GM21360 (cell line): ENCODE data around the gene NUFIP2.
"Not testable (repeated sequence)": the region's sequence is repeated elsewhere in the genome, so short reads cannot be mapped to it uniquely, and the experiment has no call there.

Experiments used
- ATAC-seq: cut with Tn5 transposase; IDR thresholded peaks from one replicate; pipeline ENCODE4 v1.9.1; 2021; ENCODE audit warnings: mild to moderate bottlenecking, moderate library complexity; ENCODE audit not compliant: unreplicated experiment

NUFIP2 gene

DNA sequence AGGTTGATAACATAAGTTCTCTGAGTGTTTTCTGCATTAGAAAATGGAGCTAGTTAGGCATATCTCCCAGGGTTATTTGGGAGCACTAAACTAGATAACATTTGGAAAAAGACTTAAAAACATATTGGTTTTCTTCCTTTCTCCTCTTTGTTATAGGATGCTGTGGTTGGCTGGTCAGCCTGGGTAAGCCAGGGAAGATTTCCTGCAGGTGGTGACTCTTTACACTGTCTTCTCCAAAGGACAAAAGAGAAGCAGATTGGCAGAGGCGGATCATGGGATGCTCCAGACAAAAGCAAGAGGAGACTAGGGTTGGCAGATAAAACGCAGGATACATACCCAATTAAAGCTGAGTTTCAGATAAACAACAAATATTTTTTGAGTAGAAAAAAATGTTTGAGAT is 53.5 kb downstream of the NUFIP2 start:
- no peak for ATAC-seq

DNA sequence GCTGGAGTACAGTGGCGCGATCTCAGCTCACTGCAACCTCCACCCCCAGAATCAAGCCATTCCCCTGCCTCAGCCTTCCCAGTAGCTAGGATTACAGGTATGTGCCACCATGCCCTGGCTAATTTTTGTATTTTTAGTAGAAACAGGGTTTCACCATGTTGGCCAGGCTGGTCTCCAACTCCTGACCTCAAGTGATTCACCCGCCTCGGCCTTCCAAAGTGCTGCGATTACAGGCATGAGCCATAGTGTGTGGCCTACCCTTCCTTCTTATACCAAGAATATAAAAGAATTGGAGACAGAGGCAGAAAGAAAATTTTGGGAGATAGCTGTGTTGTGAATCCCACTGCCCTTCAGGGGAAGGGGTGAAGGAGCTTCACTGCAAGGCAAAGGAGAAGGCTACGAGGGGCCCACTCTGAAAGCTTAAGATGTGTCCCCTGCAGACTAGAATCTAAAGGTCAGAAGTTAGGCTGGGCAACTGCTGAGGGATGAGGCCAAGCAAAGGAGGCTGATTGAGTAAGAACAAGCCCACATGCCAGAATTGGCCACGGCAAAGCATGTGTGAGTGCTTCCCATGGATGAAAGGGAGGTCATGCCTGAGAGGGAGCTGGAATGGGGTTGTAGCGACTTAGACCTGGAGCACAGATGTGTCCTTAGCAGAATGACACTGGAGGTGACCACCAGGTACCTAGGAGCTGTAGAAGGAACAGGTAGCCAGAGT is 55.7 kb downstream of the NUFIP2 start:
- ATAC-seq, result no peak

DNA sequence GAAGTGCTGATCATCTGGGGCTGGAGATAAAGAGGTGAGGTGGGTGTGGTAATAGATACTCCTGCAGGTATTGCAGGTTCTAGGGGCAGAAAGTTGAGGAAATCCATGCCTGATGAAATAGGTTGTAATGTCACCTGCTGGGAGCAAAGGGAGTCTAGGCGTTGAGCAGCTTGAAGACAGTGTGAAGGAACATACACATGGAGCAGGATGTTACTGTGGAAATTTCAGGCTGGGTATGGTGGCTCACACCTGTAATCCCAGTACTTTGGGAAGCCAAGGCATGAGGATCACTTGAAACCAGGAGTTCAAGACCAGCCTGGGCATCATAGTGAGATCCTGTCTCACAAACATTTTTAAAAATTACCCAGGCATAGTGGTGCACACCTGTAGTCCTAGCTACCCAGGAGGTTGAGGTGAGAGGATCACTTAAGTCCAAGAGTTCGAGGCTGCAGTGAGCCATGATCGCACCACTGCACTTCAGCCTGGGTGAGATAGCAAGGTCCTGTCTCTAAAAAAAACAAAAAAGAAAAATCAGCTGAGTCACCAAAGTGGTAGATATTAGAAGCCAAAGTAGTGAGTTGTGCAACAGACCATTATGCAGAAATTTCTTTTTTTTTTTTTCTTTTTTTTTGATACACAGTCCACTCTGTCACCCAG is 56.3 kb downstream of the NUFIP2 start:
- no peak for ATAC-seq

DNA sequence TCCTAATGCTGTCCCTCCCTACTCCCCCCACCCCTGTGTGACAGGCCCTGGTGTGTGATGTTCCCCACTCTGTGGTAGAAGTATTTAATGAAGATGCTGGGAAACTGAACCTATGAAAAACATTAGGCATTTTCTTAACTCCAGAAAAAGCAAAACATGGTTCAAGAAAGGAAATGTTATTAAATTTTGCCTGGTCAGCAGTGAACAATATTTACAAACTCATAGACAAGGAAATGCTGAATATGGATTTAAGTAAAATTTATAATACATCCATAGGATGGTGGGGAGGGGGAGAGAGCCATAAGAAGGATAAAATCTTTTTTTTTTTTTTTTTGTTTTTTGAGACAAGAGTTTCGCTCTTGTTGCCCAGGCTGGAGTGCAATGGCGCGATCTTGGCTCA is 58.0 kb downstream of the NUFIP2 start:
- ATAC-seq, result no peak

DNA sequence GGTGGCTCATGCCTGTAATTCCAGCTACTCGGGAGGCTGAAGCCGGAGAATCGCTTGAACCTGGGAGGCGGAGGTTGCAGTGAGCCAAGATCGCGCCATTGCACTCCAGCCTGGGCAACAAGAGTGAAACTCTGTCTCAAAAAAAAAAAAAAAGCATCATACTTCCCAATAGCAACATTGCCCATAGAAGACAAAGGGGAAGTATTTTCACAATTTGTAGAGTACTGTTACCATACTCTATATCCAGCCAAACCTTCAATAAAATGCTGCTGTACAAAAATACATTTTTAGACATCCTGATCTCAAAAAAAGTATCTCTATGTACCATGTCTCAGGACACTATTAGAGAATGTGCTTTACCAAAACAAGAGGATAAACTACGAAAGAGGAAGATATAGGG is 59.0 kb downstream of the NUFIP2 start:
- not testable (repeated sequence) for ATAC-seq

DNA sequence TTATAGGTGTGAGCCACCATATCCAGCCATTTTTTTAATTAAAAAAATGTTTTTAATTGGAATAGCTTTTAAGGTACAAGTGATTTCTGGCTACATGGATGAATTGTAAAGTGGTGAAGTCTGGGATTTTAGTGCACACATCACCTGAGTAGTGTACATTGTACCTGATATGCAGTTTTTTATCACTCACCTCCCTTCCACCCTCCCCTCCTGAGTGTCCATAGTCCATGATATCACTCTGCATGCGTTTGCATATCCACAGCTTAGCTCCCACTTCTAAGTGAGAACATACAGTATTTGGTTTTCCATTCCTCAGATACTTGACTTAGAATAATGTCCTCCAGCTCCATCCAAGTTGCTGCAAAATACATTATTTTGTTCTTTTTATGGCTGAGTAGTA is 60.6 kb downstream of the NUFIP2 start:
- no peak for ATAC-seq

DNA sequence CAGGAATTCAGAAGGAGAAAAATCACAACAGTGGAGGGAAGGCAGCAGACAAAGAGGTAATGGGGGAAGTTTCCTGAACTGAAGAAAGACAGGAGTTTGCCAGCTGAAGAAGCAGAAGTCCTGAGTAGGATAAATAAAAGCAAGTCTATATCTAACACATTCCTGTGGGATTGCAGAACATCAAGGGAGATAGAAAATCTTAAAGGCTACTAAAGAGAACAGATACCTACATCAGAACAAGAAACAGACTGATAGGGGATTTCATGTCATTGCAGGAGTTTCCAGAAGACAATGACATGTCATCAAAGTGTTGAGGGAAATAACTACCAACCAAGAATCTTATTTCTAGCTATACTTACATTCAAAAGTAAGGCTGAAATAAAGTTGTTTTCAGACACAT is 68.6 kb downstream of the NUFIP2 start:
- ATAC-seq, result no peak

DNA sequence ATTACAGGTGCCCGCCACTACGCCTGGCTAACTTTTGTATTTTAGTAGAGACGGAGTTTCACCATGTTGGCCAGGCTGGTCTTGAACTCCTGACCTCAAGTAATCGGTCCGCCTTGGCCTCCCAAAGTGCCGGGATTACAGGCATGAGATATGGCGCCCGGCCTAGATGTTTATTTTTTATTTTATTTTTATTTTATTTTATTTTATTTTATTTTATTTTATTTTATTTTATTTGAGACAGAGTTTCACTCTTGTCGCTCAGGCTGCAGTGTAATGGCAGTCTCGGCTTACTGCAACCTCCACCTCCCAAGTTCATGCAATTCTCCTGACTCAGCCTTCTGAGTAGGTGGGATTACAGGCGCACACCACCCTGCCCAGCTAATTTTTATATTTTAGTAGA is 72.6 kb downstream of the NUFIP2 start:
- not testable (repeated sequence) for ATAC-seq

DNA sequence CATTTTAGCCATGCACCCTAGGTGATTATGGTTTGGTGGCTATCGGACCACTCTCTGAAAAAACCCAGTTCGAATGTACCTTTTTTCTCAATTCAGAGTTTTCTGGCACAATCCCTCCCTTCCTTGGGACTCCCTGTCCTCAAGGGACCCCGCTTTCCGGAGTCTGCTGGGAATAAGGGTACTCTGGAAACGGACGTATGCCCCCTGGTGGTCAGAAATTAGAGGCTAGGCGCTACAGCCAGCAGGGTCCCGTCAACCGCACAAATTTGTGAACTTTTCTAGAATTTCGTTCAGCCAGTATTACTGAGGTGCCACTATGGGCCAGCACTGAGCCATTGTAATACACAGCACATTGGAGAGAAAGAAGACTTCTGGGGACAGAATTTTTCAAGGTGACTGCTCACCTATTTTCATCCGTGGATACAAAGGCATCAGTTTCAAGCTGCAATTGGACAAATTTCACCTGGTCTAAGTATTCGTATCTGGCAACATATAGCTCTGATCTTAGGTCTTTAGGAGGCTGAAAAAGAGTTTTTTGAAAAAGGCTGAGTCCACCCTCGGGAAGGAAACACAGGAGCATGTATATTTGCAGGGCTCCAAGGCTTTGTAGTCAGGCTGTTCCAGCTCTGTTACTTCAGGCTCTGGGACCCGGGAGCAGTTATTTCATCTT is 74.4 kb downstream of the NUFIP2 start:
- ATAC-seq, result no peak

DNA sequence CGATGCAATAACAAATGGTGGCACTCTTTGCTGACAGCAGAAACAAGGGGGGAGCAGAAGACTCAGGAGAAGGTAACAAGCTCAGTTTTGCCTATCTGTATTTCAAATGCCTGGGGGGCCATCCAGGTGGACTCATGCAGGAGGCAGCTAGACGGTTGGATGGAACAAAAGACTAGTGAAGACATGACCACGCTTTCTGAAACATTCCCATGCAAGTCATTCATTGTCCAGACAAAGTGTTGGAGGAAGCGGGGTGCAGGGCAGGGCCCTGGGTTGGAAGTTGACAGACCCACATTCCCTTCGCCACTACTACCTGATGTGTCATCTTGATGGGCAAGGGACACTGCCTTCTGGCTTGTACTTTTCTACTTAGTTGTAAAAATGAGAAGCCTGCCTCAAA is 77.1 kb downstream of the NUFIP2 start:
- no peak for ATAC-seq

DNA sequence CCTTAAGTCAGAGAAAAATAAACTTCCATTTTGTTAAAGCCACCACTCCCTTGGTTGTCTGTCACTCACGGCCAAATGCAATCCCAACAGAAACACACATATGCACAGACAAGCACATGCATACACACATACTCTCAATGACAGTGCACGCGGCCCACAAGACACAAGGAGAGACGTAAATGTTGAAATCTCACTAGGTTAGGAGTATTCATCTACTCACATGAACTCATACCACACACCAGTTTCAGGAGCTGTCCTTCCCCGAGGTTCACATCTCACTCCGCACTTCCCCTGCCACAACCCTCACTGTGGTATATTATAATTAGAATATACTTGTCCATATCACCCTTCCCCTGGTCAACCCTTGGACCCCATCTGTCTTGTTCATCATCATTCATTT is 77.8 kb downstream of the NUFIP2 start:
- ATAC-seq, result no peak

DNA sequence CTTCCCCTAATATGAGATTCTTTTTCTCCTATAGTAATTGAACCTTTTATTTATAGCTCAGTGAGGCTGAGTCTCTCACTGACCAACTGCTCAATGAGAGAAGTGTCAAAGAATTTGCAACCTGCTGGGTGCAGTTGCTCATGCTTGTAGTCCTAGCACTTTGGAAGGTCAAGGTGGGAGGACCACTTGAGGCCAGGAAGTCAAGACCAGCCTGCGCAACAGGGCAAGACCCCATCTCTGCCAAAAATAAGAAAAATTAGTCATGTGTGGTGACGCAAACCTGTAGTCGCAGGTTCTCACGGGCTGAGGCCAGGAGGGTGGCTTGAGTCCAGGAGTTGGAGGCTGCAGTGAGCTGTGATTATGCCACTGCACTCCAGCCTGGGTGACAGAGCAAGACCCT is 78.2 kb downstream of the NUFIP2 start:
- no peak for ATAC-seq

DNA sequence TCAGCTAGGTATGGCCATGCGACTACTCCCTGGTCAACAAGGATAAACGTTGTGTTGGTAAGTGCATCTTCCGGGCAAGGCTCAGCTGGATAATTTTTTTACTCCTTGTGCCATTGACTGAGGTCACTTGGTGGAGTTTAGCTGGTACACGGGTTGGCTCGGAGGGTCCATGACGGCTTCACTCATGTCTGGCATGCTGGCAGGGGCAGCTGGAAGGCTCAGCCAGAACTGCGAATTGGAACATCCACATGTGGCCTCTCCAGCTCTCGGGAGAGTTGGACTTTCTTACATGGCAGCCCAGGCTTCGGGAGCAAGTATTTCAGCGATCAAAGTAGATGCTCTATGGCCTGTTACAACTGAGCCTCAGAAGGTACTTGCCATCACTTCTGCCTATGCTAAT is 78.8 kb downstream of the NUFIP2 start:
- no peak for ATAC-seq

DNA sequence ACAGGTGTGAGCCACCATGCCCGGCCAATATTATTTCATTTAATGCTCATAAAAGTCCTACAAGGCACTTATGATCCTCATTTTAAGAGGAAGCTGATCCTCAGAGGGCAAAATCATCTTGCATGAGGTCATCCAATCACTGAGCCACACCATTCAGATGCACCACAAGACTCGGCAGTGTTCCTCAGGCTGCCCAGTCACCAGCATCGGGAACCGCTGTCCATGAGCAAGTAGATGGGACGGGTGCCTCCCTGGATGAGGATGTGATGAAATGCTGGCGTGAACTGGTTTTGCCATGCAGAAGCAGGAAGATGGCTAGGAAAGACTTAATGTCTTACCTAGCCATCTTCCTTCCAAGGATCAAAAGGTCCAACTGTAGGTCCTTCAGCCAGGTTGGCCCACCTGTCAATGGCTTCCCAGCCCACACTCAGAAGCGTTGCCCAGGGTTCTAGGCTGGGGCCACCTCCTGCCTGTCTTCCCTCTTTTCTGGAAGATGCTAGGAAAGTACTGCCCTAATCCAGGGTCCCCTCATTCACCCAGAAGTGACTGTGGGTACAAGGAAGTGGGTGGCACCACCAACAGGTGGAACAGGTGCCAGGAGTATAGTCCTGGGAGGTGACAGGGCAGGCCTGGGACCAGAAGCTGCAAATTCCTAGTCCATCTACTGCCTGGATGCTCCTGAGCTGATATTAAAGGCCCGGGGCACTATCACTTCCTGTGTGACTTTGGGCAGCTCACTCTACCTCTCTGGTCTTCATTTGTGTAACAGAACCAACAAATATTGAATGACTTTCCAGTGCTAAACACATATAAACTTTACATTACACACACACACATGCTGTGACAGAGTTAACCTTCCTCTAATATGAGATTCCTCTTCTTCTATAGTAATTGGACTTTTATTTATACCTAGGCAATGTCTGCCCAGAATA is 79.5 kb downstream of the NUFIP2 start:
- no peak for ATAC-seq

DNA sequence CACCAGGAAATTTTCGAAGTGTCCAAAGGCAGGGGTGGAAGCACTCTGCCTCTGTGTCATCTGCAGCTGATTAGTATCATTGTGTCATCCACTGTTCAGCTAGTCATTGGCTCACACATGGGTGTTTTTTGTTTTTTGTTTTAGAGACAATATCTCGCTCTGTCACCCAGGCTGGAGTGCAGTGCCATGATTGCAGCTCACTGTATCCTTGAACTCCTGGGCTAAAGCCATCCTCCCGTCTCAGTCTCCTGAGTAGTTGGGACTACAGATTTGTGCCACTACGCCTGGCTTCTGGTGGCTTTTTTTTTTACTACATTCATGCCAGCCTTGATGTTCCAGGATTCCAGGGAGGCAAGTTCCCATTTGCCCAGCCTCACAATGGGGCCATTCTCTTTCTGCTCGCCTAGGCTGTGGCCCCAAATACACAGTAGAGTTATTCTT is 81.2 kb downstream of the NUFIP2 start:
- no peak for ATAC-seq

DNA sequence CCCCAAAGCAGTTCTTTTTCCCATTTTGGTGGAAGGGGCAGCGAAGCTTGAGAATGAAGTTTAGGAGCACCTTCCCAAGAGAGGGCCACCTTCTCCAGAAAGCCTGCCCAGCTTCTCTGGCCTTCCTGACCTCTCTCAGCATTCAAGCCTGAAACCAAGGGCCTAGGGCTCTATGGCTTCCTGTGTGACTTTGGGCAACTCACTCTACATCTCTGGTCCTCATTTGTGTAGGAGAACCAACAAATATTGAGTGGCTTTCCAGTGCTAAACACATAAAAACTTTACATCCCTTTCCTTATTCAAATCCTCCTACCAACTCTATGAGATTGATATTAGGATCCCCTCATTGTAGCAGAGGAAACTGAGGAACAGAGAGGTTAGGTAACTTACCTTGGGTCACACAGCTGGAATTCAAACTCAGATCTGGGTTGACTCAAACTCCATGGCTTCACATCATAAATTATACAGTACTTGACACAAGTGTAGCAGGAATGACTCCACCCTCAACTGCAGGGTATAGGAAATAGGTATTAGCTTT is 81.8 kb downstream of the NUFIP2 start:
- ATAC-seq, result no peak

DNA sequence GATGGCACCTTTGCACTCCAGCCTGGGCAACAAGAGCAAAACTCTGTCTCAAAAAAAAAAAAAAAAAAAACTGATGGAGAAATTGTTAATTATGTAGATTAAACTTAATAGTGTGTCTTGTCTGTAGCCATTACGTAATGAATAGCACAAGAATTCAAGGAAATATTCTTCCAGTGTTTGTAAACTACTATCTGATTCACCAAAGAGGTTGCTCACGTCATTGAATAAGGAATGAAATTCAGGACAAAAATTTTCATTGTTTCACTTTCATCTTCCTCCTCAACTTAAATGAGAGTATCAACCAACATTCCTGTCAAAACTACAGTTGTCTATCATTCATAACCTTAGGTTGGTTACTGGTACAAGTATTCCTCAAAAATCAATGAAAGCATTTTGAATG is 83.1 kb downstream of the NUFIP2 start:
- ATAC-seq, result no peak

DNA sequence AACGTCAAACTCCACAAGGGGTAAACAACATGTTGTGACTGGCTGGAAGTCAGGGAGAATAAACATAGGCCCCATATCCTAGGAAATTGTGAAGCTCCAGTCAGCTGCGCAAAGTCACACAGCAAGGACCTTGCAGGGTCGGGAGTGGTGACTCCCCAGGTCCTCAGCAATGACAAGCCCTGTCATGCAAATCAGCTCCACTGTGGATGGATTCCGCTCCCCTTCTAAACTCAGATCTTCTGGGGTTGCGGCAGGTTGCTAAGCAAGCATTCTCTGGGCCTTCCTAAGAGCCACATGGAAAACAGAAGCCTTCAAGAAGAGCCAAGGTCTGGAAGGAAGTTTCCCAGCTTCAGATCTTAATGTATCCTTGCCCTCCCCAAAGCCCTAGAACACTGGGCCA is 84.9 kb downstream of the NUFIP2 start:
- ATAC-seq, result no peak

DNA sequence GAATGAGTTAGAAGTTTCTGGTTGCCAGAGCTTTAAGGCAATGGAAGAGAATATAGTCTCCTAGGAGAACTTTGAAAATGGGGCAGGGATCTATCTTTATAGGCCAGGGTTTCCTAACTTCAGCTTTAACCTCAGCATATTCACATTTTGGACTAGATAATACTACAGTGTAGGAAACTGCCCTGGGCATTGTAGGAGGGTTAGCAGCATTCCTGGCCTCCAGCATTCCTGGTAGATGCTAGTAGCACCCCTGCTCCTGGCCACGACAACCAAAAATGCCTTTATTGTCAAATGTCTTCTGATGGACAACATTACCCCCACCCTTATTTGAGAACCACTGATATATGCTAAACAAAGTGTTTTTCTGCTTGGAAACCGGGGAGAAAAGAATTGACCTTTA is 86.0 kb downstream of the NUFIP2 start:
- ATAC-seq, result no peak
